ENCODE data around the gene NCAPH2. TPM values are rescaled to one million over a fixed set of nuclear protein-coding genes. Genes with fewer than 3 reads are reported as not detected.

The NCAPH2 gene
- total RNA-seq, 4 donors from 2014 or later = 34.8 to 45.0 (median 42.1) TPM

- TF ChIP-seq POLR2AphosphoS5 (IDR thresholded peaks at IDR 0.05) (no peak), POLR2A (IDR thresholded peaks at IDR 0.05) (no peak), CTCF (IDR thresholded peaks at IDR 0.05) (no peak), EP300 (IDR thresholded peaks at IDR 0.05) (no peak)
- Histone ChIP-seq H3K9me3 (no peaks in the 10 kb centered on the region), H3K36me3 (peaks cover 0 to 2% of the 10 kb centered on the region in 2 donors), H3K4me3 (no peak overlapping the region), H3K4me1 (peaks cover 0 to 43% (median 24%) of the 10 kb centered on the region in 3 donors), H3K27ac (no peak overlapping the region), H3K27me3 (peaks cover 33% of the 10 kb centered on the region)
- WGBS, 2 donors (ENCODE audit: low coverage in 1 of 2) = 50 to 72% methylated on average over 1 to 6 of the region's 7 CpGs
- no peak for ATAC-seq
Observed at GRCh38 chr22:50476868-50477267, 31.2 kb upstream of the NCAPH2 start.

GRCh38 chr22:50477923-50478322 lies 30.1 kb upstream of the NCAPH2 start:
- no peak for TF ChIP-seq POLR2A (IDR thresholded peaks at IDR 0.05)

GRCh38 chr22:50479721-50480120 lies 28.3 kb upstream of the NCAPH2 start:
- no peaks in the 10 kb centered on the region for H3K36me3 ChIP-seq
- no peaks in the 10 kb centered on the region for H3K9me3 ChIP-seq
- no peak overlapping the region for H3K4me3 ChIP-seq
- ATAC-seq = no peak
- 60 to 75% methylated on average over 9 to 11 of the region's 11 CpGs for WGBS, 2 donors (ENCODE audit: low coverage in 1 of 2)
- H3K4me1 ChIP-seq = peaks cover 0 to 27% (median 6%) of the 10 kb centered on the region in 3 donors
- no peak for TF ChIP-seq CTCF (IDR thresholded peaks at IDR 0.05)
- no peak for TF ChIP-seq POLR2AphosphoS5 (IDR thresholded peaks at IDR 0.05)
- TF ChIP-seq EP300 (IDR thresholded peaks at IDR 0.05) = no peak
- no peak for TF ChIP-seq POLR2A (IDR thresholded peaks at IDR 0.05)
- H3K27ac ChIP-seq = no peak overlapping the region
- peaks cover 61% of the 10 kb centered on the region for H3K27me3 ChIP-seq

More at GRCh38 chr22:50477923-50478322, 30.1 kb upstream of the NCAPH2 start:
- no peaks in the 10 kb centered on the region for H3K36me3 ChIP-seq
- peaks cover 0 to 40% (median 15%) of the 10 kb centered on the region in 3 donors for H3K4me1 ChIP-seq
- H3K27me3 ChIP-seq = peaks cover 43% of the 10 kb centered on the region
- no peak overlapping the region for H3K4me3 ChIP-seq
- H3K27ac ChIP-seq = no peak overlapping the region
- no peak for ATAC-seq
- no peaks in the 10 kb centered on the region for H3K9me3 ChIP-seq
- no CpG with 5 or more reads among the region's 12 CpGs for WGBS, 2 donors (ENCODE audit: low coverage in 1 of 2)

GRCh38 chr22:50481045-50481439 lies 27.0 kb upstream of the NCAPH2 start:
- Histone ChIP-seq H3K9me3 (no peaks in the 10 kb centered on the region), H3K36me3 (no peaks in the 10 kb centered on the region), H3K27me3 (peaks cover 75% of the 10 kb centered on the region), H3K4me1 (peaks cover 0 to 19% (median 0%) of the 10 kb centered on the region in 3 donors), H3K4me3 (peak overlapping the region in 1 of 2 donors; percentile 51), H3K27ac (no peak overlapping the region)
- TF ChIP-seq EP300 (IDR thresholded peaks at IDR 0.05) (no peak), CTCF (IDR thresholded peaks at IDR 0.05) (no peak), POLR2A (IDR thresholded peaks at IDR 0.05) (no peak), POLR2AphosphoS5 (IDR thresholded peaks at IDR 0.05) (no peak)
- no peak for ATAC-seq
- no CpG with 5 or more reads among the region's 45 CpGs for WGBS, 2 donors (ENCODE audit: low coverage in 1 of 2)

- no peaks in the 10 kb centered on the region for H3K36me3 ChIP-seq
- no peak for ATAC-seq
- WGBS, 2 donors (ENCODE audit: low coverage in 1 of 2) = no CpG with 5 or more reads among the region's 70 CpGs
- peaks cover 80% of the 10 kb centered on the region for H3K27me3 ChIP-seq
- H3K4me3 ChIP-seq = peak within 1 kb of the TSS in 1 of 2 donors; percentile 51
- no peak within 1 kb of the TSS for H3K27ac ChIP-seq
- no peak for TF ChIP-seq CTCF (IDR thresholded peaks at IDR 0.05)
- TF ChIP-seq POLR2A (IDR thresholded peaks at IDR 0.05) = no peak
- no peak for TF ChIP-seq EP300 (IDR thresholded peaks at IDR 0.05)
- TF ChIP-seq POLR2AphosphoS5 (IDR thresholded peaks at IDR 0.05) = no peak
- H3K9me3 ChIP-seq = no peaks in the 10 kb centered on the region
- peaks cover 0 to 19% (median 0%) of the 10 kb centered on the region in 3 donors for H3K4me1 ChIP-seq
Observed at GRCh38 chr22:50481440-50482106, 26.5 kb upstream of the NCAPH2 start, which contains the start of gene ADM2. Gene ADM2 (plus strand): TSS chr22:50481543. CDS start chr22:50481848, 305 bp downstream.

Data from gastroesophageal sphincter (tissue), 4 donors.